Activated gamma-delta T cell treated with Interleukin-2 at 50 U/mL for 16 hours (primary cell): ENCODE measurements around the gene CCDC40.

ENCODE experiments used
- DNase-seq: peaks from one replicate; pipeline ENCODE4 v3.0.0-alpha.2; 2020

The CCDC40 gene

GRCh38 chr17:80000981-80001775 lies 35.3 kb upstream of the CCDC40 start:
- DNase-seq = no peak

GRCh38 chr17:80002070-80002641 lies 34.3 kb upstream of the CCDC40 start:
- DNase-seq = no peak

- DNase-seq = no peak
Observed at GRCh38 chr17:80002690-80003490, 33.6 kb upstream of the CCDC40 start.

GRCh38 chr17:80003969-80004368 lies 32.5 kb upstream of the CCDC40 start:
- DNase-seq = no peak

- peak; percentile 58 for DNase-seq
Observed at GRCh38 chr17:80005360-80006338, 30.8 kb upstream of the CCDC40 start.

- DNase-seq = no peak
Observed at GRCh38 chr17:80006339-80006720, 30.1 kb upstream of the CCDC40 start.

- no peak for DNase-seq
Observed at GRCh38 chr17:80006811-80007752, 29.4 kb upstream of the CCDC40 start.

GRCh38 chr17:80007939-80008338 lies 28.5 kb upstream of the CCDC40 start:
- DNase-seq = no peak

GRCh38 chr17:80008383-80008840 lies 28.0 kb upstream of the CCDC40 start:
- peak; percentile 69 for DNase-seq

- DNase-seq = no peak
Observed at GRCh38 chr17:80008848-80009247, 27.6 kb upstream of the CCDC40 start.

GRCh38 chr17:80009391-80010282 lies 26.8 kb upstream of the CCDC40 start:
- no peak for DNase-seq

GRCh38 chr17:80010283-80010858 lies 26.1 kb upstream of the CCDC40 start:
- no peak for DNase-seq

- DNase-seq = no peak
Observed at GRCh38 chr17:80011989-80012555, 24.4 kb upstream of the CCDC40 start.

- DNase-seq = no peak
Observed at GRCh38 chr17:80012765-80013741, 23.4 kb upstream of the CCDC40 start.

- DNase-seq = no peak
Observed at GRCh38 chr17:80017226-80018010, 19.0 kb upstream of the CCDC40 start.

- DNase-seq = no peak
Observed at GRCh38 chr17:80018917-80019651, 17.4 kb upstream of the CCDC40 start.

GRCh38 chr17:80021600-80021999 lies 14.8 kb upstream of the CCDC40 start:
- no peak for DNase-seq
